Measurements from ENCODE around the gene COL5A1. TPM values are rescaled to one million over a fixed set of nuclear protein-coding genes. Genes with fewer than 3 reads are reported as not detected.

COL5A1 gene
- total RNA-seq, 2 donors from 2014 or later = 10.9 to 22.0 TPM

GRCh38 chr9:134793288-134794188 is 151.9 kb downstream of the COL5A1 start:
- Histone ChIP-seq H3K9me3 (no peaks in the 10 kb centered on the region), H3K27ac (no peak overlapping the region), H3K27me3 (no peaks in the 10 kb centered on the region), H3K4me3 (no peak overlapping the region), H3K36me3 (no peaks in the 10 kb centered on the region), H3K4me1 (peaks cover 0 to 12% of the 10 kb centered on the region in 2 donors)
- no peak for DNase-seq (ENCODE audit: low spot score)
- TF ChIP-seq CTCF (IDR thresholded peaks at IDR 0.05) = no peak

- Histone ChIP-seq H3K36me3 (no peaks in the 10 kb centered on the region), H3K27me3 (no peaks in the 10 kb centered on the region), H3K9me3 (no peaks in the 10 kb centered on the region), H3K27ac (no peak overlapping the region), H3K4me1 (peaks cover 0 to under 1% of the 10 kb centered on the region in 2 donors), H3K4me3 (no peak overlapping the region)
- no peak for TF ChIP-seq CTCF (IDR thresholded peaks at IDR 0.05)
- DNase-seq (ENCODE audit: low spot score) = no peak
Measured at GRCh38 chr9:134794663-134795370, 153.2 kb downstream of the COL5A1 start.

GRCh38 chr9:134795446-134795845 is 153.8 kb downstream of the COL5A1 start:
- DNase-seq (ENCODE audit: low spot score) = no peak
- Histone ChIP-seq H3K9me3 (no peaks in the 10 kb centered on the region), H3K4me3 (no peak overlapping the region), H3K4me1 (no peaks in the 10 kb centered on the region), H3K27me3 (no peaks in the 10 kb centered on the region), H3K36me3 (no peaks in the 10 kb centered on the region), H3K27ac (no peak overlapping the region)
- no peak for TF ChIP-seq CTCF (IDR thresholded peaks at IDR 0.05)

- H3K9me3 ChIP-seq = no peaks in the 10 kb centered on the region
- no peaks in the 10 kb centered on the region for H3K27me3 ChIP-seq
- no peak for TF ChIP-seq CTCF (IDR thresholded peaks at IDR 0.05)
- no peaks in the 10 kb centered on the region for H3K4me1 ChIP-seq
- DNase-seq (ENCODE audit: low spot score) = no peak
- H3K4me3 ChIP-seq = no peak overlapping the region
- no peak overlapping the region for H3K27ac ChIP-seq
- H3K36me3 ChIP-seq = no peaks in the 10 kb centered on the region
Measured at GRCh38 chr9:134796882-134797281, 155.3 kb downstream of the COL5A1 start.

- no peaks in the 10 kb centered on the region for H3K36me3 ChIP-seq
- DNase-seq (ENCODE audit: low spot score) = peak; percentile 69
- H3K27ac ChIP-seq = peak overlapping the region; percentile 57 to 65
Measured at GRCh38 chr9:134800791-134801339, 159.3 kb downstream of the COL5A1 start.

More at GRCh38 chr9:134800791-134801339, 159.3 kb downstream of the COL5A1 start:
- no peak for TF ChIP-seq CTCF (IDR thresholded peaks at IDR 0.05)
- H3K9me3 ChIP-seq = no peaks in the 10 kb centered on the region
- H3K4me1 ChIP-seq = no peaks in the 10 kb centered on the region
- H3K4me3 ChIP-seq = no peak overlapping the region
- H3K27me3 ChIP-seq = no peaks in the 10 kb centered on the region

All from right atrium auricular region (tissue), 2 donors.